ENCODE data around the gene KCNQ1OT1.
A peak's percentile ranks its signal among the peaks of the same experiment; 100 is the strongest.

The KCNQ1OT1 gene

GRCh38 chr11:2699531-2700414, at the start of gene KCNQ1OT1:
TSS of gene KCNQ1OT1 (minus strand) at chr11:2699994.
- peak; percentile 77 for DNase-seq

DNA sequence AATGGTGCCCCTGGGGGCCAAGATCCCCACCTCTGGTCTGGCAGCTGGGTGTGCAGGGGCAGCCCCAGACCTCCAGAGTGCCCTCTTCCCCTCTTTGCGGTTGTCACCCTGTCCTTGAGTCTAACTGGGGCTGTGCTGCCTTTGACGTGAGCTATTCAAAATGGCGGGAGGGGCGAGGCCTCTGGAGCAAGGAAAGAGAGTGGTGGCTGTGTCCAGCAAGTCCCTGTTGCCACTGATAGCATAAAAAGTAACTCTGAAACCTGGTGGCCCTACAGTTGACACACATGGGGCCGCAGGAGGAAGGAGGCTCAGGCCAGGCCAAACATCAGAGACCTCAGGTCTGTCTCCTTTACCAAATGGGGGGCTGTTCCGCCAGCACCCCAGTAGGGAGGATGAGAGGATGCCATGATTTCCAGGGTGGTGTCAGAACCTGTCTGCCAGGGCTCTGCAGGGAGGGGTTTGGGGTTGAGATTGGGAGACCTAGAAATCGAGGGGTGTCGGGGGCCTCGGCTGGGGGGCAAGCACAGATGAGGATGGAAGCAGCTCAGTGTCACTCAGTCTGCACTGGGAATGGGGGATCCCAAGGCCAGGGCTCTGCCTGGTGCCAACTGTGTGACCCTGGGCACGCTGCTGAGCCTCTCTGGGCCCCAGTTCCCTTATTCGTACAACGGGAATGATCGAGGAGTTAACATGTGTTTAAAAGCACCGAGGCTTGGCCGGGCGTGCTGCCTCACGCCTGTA, 49.2 kb upstream of the KCNQ1OT1 start:
- no peak for DNase-seq

DNA sequence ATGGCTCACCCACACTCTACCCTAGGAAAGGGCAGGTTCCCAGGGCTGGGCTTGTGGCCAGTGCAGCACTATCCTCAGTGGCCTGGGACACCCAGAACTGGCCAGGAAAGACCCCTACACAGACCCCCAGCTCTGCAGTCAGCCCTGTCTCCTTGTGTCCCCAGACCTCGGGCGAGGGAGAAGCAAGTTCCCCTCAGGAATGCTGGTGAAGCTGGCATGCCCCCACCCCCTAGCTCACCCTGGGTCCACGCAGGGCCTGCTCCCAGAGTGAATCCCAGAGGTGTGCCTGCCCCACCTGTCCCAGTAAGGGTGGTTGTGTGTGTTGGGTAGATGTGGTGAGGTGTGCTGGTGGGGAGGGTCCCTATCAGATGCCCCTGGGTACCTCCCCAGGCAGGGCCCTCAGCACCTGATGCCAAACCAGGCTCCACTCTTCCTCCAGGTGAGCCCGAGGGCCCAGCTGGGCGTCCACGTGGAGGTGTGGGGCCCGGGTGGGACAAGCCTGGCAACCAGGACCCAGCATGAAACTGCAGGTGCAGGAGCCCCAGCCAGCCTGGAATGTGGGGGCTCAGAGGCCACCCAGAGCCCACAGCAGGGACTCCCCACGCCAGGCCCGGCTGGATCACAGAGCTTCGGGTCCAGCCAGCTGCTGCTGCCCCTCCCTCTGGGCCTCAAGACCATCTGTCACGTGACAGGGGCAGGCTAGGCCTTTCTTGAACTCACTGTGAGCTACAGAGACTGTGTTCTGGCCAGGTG, 48.4 kb upstream of the KCNQ1OT1 start:
- DNase-seq: no peak

DNA sequence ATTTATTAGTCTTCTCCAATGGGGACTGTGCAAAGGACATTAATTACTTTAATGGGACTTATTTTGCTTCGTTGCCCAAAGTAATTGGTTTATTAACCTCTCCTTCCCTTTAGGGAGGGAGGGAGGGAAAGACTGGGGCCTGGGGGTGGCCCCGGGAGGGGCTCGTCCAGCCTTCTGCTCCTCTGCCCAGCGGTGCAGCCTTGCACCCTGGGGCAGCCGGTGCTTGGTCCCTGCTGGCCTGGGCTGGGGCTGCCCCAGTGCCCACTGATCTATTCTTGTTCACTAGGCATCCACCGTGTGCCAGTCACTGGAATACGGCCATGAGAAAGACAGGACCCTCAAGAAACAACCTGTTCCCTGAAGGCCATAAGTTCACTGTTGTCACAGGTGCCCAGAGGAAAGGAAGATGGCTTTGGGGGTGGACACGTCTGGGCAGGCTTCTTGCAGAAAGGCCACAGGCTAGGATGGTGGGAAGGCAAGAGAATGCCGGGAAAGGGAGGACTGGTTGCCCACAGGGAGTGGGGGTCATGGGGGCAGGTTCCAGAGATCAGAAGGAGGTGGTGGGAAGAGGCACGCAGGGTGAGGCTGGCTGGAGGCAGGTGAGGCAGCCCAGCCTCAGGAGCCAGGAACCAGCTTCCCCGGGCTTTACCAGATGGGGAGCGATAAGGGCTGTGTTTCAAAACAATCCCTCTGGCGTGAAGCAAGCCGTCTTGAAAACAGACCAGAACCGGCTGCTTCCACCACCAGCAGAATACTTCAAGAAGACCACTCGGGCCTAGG, 47.6 kb upstream of the KCNQ1OT1 start:
- DNase-seq: no peak

DNA sequence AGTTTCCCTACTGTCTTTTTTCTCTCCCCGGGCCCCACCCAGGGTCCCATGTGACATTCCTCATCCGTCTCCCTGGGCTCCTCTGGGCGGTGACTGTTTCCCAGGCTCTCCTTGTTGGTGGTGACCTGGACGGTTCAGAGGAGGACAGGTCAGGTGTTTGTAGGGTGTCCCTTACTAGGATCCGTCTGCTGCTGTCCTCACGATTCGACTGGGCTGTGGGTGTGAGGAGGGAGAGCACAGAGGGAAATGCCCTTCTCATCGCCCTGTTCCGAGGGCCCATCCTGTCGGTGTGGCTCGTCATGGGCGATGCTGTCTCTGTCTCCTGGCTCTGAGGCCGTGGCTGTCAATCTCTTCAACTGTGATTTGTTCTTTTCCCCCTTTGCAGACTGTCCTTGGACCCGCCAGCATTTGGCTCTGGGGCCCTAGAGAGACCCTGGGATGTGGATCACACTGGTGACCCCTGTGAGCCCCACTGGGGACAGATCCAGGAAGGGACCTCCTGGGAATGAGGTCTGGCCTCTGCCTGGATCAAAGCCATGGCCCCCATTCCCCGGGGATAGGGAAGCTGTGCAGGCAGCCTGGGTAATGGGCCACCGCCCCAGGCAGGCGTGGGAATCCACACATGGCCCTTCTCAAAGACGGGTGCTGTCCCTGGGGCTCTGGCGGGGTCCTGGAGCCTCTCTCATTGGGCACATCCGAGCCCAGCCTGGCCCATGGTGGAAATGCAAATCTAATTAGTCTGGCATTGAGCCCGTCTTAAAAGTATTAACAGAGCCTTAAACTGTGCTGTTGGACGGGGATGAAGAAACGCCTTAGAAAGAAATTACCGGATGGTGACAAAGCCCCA, 46.8 kb upstream of the KCNQ1OT1 start:
- no peak for DNase-seq

DNA sequence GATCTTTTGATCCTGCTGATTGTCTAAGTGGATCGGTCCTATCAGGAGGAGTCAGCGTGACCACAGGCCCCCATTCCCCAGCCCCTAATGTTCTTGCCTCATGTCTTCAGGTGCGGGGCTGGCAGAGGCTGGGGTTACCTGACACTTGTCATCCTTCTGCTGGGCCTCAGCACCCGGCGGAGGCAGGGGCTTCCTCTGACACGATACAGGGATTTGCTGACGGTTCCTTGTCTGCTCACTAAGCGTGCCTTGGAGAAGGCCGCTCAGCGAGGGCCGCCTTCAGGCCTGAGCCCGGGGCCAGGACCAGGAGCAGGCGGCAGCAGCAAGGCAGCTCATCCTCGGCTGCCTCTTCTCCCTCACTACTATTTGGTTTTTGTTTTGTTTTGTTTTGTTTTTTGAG, 45.7 kb upstream of the KCNQ1OT1 start:
- DNase-seq: no peak

- no peak for DNase-seq
Observed at GRCh38 chr11:2744166-2744565, 44.4 kb upstream of the KCNQ1OT1 start.

DNA sequence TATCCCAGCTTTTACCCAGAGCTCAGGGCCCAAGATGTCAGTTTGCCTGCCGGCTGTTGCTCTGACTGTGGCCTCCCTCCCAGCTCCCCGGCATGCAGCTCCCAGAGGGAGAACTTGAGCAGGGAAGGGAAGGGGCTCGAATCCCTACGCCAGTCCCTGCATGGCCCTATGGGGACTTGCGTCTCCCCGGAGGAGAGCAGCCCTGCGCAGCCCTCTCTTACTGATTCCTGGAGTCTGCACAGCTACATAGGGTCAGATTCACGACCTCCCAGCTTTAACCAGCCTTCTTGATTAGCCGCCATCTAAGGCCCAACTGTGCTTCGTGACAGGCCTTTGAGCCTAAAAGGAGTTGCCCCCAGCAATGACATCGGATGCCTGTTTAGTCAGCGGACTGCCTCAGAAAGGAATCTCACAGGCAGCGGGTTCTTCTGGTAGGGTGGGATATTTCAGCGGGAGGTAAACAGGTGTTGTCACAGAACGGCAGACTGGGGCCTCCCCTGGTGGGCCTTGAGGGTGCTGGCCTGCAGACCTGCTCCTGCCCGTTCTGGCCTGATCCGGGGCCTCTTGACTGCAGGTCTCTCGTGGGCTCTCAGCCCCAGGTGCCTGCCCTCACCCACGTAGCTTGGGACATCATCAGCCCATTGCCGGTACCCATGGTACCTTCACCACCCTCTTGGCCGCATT, 43.8 kb upstream of the KCNQ1OT1 start:
- no peak for DNase-seq

DNA sequence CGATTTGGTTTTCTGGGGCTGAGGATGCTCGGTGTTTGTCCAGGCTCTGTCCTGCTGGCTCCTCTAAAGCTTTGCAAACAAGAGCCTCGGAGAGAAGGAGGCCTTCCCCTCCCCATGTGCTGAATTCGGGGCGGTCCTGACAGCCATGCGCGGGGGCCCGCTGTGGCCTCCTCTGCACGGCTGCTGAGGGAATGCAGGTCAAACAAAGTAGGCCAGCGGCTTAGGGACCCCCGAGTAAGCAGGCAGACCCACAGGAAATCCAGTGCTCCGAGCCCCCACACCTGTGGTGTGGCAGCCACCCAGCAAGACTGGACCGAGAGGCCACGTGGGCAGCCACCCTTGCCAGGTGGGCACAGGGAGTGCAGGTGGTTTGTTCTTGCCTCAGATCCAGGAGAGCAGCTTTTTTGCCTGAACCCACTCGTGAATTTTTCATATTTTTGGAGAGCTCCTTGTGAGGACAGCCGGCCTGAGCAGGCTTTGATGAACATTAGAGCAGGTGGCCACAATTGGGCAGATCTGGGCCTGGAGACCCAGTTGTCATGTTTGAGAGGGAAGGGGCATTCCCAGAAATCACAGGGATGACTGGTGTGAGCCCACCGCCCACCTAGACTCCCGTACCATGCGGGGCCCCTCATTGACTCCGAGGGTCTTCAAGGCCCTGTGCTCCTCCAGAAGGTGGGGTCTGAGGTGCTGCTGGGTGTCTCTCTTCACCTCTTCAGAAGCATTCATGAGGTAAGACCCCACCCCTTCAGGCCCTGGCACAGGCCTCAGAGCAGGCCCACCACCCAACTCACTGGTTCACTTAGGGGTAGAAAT, 43.0 kb upstream of the KCNQ1OT1 start:
- DNase-seq: no peak

- no peak for DNase-seq
Observed at GRCh38 chr11:2742201-2742600, 42.4 kb upstream of the KCNQ1OT1 start.

DNA sequence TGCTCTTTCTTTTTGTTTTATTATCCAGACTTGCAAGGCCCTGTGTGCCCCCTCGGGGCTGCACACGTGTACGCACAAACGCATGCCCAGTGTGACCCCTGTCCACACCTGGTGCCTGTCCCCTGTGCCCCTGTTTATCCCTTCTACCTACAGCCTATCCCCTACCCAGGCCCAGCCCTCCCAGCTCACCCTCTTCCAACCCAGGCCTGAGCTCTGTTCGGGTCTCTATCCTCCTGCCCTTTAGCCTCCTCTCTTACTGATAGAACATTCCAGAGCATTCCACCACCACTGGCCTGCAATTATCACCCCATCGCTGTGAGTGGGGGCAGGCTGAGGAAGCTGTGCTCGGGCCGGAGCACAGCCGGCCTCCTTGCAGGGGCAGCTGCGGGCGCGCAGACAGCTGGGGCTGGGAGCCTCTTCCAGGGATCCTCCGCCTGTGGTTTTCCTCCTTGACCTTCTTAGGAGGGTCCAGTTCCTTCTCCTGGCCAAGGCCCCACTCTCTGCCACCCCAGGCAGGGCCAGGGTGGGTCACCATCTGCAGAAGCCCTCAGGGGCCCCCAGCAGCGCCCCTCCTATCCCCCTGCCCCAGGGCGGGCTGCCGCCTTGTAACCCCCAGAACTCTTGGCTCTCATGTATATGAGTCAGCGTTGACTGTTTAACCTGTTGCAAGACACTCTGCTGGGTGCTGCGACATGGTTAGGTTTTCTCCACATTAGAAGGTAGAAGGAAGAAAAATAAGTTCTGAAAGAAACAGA, 41.8 kb upstream of the KCNQ1OT1 start:
- DNase-seq: peak; percentile 42

DNA sequence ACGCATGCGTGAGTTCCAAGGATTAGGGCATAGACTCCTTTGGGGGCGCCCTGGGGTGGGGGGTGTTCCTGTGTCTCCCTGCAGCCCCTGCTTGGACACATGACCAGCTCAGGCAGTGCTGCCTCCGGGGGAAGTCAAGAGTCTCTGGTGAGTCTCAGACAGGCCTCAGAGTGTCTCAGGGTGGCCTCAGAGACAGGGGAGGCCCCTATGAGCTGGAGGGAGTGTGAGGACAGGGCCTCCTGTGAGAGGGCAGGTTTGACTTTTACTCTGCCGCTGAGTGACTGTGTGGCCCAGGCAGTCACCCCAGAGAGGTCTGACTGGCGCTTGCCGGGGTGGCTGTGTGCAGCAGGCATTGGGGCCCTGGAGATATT, 41.2 kb upstream of the KCNQ1OT1 start:
- no peak for DNase-seq

DNA sequence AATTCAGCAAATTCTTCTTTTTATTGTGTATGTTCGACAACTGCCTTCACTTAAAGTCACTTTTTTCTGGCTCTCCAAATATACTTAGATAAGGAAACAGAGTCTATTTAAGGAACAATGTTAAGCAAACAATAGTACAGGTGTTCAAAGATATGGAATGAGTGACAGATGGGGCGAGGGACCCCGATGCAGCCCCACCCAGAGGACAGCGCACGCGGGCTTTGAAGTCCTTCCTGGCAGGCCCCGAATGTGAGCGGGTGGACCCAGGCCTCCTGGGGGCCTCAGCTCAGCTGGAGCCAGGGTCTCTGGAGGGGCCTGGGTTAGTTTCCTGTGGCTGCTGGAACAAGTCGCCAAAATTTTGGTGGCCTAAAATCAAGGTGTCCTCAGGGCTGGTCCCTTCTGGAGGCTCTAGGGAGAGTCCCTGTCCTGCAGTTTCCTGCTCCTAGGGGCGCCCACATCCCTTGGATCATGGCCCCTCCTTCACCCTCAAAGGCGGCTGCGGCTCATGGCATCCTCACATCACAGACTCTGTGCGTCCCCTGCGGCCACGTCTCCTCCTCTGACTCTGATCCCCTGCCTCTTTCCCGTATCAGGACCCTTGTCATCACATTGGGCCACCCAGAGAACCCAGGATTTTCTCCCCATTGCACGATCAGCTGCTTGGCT, 40.6 kb upstream of the KCNQ1OT1 start:
- no peak for DNase-seq

- DNase-seq: no peak
Observed at GRCh38 chr11:2739531-2740274, 39.9 kb upstream of the KCNQ1OT1 start.

GRCh38 chr11:2738551-2739431, 39.0 kb upstream of the KCNQ1OT1 start:
- no peak for DNase-seq

DNA sequence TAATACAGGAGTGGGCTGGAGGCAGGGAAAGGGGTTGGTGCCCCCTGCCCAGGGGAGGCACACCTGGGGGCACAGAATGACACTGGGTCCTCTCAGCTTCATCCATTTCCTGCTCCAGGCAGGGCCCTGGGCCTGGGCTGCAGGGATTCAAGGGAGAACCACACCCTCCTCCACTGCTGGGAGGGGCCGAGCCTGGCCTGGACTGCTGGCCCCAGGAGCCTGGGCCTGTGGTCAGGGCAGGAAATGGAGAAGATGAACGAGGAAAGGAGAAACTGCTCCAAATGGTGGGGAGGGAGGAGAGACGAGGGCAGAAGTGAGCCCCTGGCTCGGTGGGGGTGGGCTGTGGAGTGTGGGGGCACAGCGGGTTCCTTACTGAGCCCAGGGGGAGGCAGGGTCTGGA, 38.1 kb upstream of the KCNQ1OT1 start:
- DNase-seq: no peak

GRCh38 chr11:2737226-2737590, 37.4 kb upstream of the KCNQ1OT1 start:
- no peak for DNase-seq
